ENCODE measurements around the gene PIK3C2G. TPM values are rescaled to one million over a fixed set of nuclear protein-coding genes. Genes with fewer than 3 reads are reported as not detected.

PIK3C2G gene
- total RNA-seq, 1 donor from 2014 or later: 0.85 TPM

Other genes with a start within 250 kb of the PIK3C2G start
- gene RERGL, start 171.3 kb upstream of the PIK3C2G start, total RNA-seq: not detected in 2 replicates